Gastrocnemius medialis (tissue), 4 donors: ENCODE data around the gene PFDN6.

ENCODE experiments used
- CTCF ChIP-seq, 5 experiments: fragments of 450-650 bp in 3 of 5; fragments of 200-600 bp in 2 of 5; sonication (generic) in 2 of 5; IDR thresholded peaks in 4 of 5; conservative IDR thresholded peaks in 1 of 5; 1 replicate in 4 of 5; 2 replicates in 1 of 5; pipeline ENCODE4 v1.5.1; 2016 to 2019; ENCODE audit warnings: antibody characterized with exemption in 5 of 5, mild to moderate bottlenecking in 3 of 5, moderate library complexity in 3 of 5
- POLR2A ChIP-seq, 2 donors: fragments of 450-650 bp; IDR thresholded peaks; one replicate each; pipeline ENCODE4 v1.6.1; 2017; ENCODE audit warnings: antibody characterized with exemption in 2 of 2, mild to moderate bottlenecking in 2 of 2, moderate library complexity in 2 of 2

GRCh38 chr6:33316603-33317418 lies 27.4 kb downstream of the PFDN6 start:
- TF ChIP-seq CTCF (IDR thresholded peaks at IDR 0.05 in 4 of 5, conservative IDR thresholded peaks at IDR 0.05 in 1 of 5) = no peak
- TF ChIP-seq POLR2A (IDR thresholded peaks at IDR 0.05) = no peak
